ENCODE measurements around the gene MIOX. TPM values are rescaled to one million over a fixed set of nuclear protein-coding genes. Genes with fewer than 3 reads are reported as not detected.
A peak's percentile ranks its signal among the peaks of the same experiment; 100 is the strongest.

MIOX gene
- total and polyA plus RNA-seq, 10 of the 15 experiments (the other 5 are each of a cell fraction or from before 2014, with no cell fraction given) = 0.10 to 0.31 TPM; not detected in 8

DNA sequence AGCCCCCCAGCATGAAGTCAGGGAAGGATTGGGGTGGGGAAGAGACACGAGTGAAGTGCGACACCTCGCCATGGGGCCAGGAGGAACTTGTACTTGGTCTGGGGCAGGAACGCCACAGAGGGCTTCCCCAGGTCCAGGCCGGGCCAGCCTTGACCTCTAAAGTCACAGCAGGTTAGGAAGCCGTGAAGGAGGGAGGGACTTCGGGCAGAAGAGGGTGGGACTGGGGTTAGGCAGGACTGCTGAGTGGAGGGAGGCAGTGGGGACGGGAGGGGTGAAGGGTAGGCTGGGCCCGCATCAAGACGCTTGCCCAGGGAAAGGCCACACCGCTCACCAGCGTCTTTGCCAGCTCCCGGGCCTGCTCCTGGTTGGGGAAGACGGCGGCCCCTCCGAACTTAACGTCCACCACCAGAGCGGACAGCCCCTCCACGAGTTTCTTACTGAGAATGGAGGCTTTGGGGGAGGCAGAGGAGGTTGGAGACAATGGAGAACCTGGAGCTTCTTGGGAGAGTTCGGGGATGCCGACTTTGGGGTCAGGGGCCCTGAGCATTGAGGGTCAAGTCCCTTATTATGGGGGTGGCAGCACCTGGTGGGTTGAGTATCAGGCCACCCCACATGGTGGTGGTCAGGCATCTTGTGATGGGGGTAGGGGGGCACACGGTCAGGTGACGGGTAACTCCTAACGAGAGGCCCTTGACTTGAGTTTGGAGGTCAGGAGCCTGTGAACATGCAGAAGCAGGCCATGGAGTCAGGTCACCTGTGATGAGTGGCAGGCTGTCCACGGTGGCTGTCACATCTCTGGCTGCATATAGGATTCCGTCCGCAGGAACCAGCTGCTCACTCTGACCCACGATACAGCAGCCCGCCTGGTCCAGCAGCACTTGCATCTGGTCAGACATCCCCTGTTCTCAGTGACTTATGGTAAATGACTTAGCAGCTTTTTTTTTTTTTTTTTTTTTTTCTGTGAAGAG lies 40.5 kb downstream of the MIOX start (continued):
- TF ChIP-seq SUZ12 (IDR thresholded peaks at IDR 0.05; ENCODE audit: unreplicated experiment) (no peak), TCF12 (IDR thresholded peaks at IDR 0.05; ENCODE audit: low read depth, low read length) (no peak), MTA2 (IDR thresholded peaks at IDR 0.05; ENCODE audit: low read depth) (peak; percentile 18; the same call in 1 of the 2 replicates), JUNB (IDR thresholded peaks at IDR 0.05) (no peak), ZNF24 (IDR thresholded peaks at IDR 0.05) (no peak), SP1 (IDR thresholded peaks at IDR 0.05; ENCODE audit: low read depth, low read length) (no peak), RELA (IDR thresholded peaks at IDR 0.05; ENCODE audit: borderline replicate concordance, partially characterized antibody) (no peak), FOXK2 (IDR thresholded peaks at IDR 0.05) (no peak), ESRRA (IDR thresholded peaks at IDR 0.05; ENCODE audit: low read length) (no peak), KLF5 (IDR thresholded peaks at IDR 0.05; ENCODE audit: partially characterized antibody) (no peak), EED (IDR thresholded peaks at IDR 0.05; ENCODE audit: low read depth) (no peak; the same call in 1 of the 2 replicates), NR2F1 (conservative IDR thresholded peaks at IDR 0.05) (peak; percentile 5), IKZF1 (conservative IDR thresholded peaks at IDR 0.05) (no peak), SREBF1 (IDR thresholded peaks at IDR 0.05; ENCODE audit: low read length) (no peak), HDAC6 (IDR thresholded peaks at IDR 0.05; ENCODE audit: unreplicated experiment) (peak; percentile 8), TBL1XR1 (IDR thresholded peaks at IDR 0.05; ENCODE audit: low read depth, low read length) (no peak)
- TF ChIP-seq, protein P1, sequence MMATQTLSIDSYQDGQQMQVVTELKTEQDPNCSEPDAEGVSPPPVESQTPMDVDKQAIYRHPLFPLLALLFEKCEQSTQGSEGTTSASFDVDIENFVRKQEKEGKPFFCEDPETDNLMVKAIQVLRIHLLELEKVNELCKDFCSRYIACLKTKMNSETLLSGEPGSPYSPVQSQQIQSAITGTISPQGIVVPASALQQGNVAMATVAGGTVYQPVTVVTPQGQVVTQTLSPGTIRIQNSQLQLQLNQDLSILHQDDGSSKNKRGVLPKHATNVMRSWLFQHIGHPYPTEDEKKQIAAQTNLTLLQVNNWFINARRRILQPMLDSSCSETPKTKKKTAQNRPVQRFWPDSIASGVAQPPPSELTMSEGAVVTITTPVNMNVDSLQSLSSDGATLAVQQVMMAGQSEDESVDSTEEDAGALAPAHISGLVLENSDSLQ (IDR thresholded peaks at IDR 0.05) = peak; percentile 37; the same call in 1 of the 2 replicates
- TF ChIP-seq, protein P2, sequence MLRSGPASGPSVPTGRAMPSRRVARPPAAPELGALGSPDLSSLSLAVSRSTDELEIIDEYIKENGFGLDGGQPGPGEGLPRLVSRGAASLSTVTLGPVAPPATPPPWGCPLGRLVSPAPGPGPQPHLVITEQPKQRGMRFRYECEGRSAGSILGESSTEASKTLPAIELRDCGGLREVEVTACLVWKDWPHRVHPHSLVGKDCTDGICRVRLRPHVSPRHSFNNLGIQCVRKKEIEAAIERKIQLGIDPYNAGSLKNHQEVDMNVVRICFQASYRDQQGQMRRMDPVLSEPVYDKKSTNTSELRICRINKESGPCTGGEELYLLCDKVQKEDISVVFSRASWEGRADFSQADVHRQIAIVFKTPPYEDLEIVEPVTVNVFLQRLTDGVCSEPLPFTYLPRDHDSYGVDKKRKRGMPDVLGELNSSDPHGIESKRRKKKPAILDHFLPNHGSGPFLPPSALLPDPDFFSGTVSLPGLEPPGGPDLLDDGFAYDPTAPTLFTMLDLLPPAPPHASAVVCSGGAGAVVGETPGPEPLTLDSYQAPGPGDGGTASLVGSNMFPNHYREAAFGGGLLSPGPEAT (IDR thresholded peaks at IDR 0.05; ENCODE audit: low read depth) = no peak
- TF ChIP-seq, protein P3, sequence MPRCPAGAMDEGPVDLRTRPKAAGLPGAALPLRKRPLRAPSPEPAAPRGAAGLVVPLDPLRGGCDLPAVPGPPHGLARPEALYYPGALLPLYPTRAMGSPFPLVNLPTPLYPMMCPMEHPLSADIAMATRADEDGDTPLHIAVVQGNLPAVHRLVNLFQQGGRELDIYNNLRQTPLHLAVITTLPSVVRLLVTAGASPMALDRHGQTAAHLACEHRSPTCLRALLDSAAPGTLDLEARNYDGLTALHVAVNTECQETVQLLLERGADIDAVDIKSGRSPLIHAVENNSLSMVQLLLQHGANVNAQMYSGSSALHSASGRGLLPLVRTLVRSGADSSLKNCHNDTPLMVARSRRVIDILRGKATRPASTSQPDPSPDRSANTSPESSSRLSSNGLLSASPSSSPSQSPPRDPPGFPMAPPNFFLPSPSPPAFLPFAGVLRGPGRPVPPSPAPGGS (IDR thresholded peaks at IDR 0.05; ENCODE audit: borderline replicate concordance, insufficient read depth, low read depth, low read length, poor library complexity, severe bottlenecking) = peak; percentile 29
- TF ChIP-seq, protein P4, sequence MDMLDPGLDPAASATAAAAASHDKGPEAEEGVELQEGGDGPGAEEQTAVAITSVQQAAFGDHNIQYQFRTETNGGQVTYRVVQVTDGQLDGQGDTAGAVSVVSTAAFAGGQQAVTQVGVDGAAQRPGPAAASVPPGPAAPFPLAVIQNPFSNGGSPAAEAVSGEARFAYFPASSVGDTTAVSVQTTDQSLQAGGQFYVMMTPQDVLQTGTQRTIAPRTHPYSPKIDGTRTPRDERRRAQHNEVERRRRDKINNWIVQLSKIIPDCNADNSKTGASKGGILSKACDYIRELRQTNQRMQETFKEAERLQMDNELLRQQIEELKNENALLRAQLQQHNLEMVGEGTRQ (IDR thresholded peaks at IDR 0.05; ENCODE audit: borderline replicate concordance, low read depth, low read length) = no peak
